ENCODE results near the gene RNF146. TPM values are rescaled to one million over a fixed set of nuclear protein-coding genes. Genes with fewer than 3 reads are reported as not detected.

Gene RNF146
- total and polyA plus RNA-seq, 2 of the 13 experiments (the other 11 are each of a cell fraction or from before 2014, with no cell fraction given): 18.8 to 27.6 TPM

Small RNA genes lying within 50 kb of the gene (small RNA-seq; reads per million reads assigned to genes)
- gene RNA5SP217 (ENCODE audit: insufficient read depth in 2 of 3, insufficient read length in 3 of 3, low read depth in 2 of 3, low replicate concordance in 1 of 3): 0 to 0.97 (median 0) reads per million in 3 experiments

Other genes starting within 250 kb of the RNF146 start
- gene RSPO3, start 148.2 kb upstream of the RNF146 start, total RNA-seq (2016; rRNA removed; fragmentation: Illumina TruSeq; extraction: Trizol): not detected in 2 replicates
- gene RSPO3, start 148.2 kb upstream of the RNF146 start, polyA plus RNA-seq (2011; rRNA removed): not detected in 2 replicates
- gene ECHDC1, start 76.7 kb downstream of the RNF146 start, total RNA-seq (2016; rRNA removed; fragmentation: Illumina TruSeq; extraction: Trizol): 98.1 and 143 TPM in 2 replicates
- gene ECHDC1, start 76.7 kb downstream of the RNF146 start, polyA plus RNA-seq (2011; rRNA removed): 25.4 and 32.8 TPM in 2 replicates
- gene KIAA0408, start 192.5 kb downstream of the RNF146 start, total RNA-seq (2016; rRNA removed; fragmentation: Illumina TruSeq; extraction: Trizol): not detected in 2 replicates
- gene KIAA0408, start 192.5 kb downstream of the RNF146 start, polyA plus RNA-seq (2011; rRNA removed): not detected in 2 replicates